Measurements from ENCODE around the gene TRAPPC2. TPM values are rescaled to one million over a fixed set of nuclear protein-coding genes. Genes with fewer than 3 reads are reported as not detected.

TRAPPC2 gene
- total and polyA plus RNA-seq, 9 of the 15 experiments (the other 6 are each of a cell fraction or from before 2014, with no cell fraction given), result 10.3 to 30.6 (median 18.6) TPM

GRCh38 chrX:13764281-13764680 lies 29.9 kb upstream of the TRAPPC2 start:
- H3K27me3 ChIP-seq (ENCODE audit: control insufficient read depth in 2 of 2, insufficient read depth in 2 of 2, low read length in 2 of 2), result no peaks in the 10 kb centered on the region
- H4K20me1 ChIP-seq (replicated peaks; ENCODE audit: control insufficient read depth, insufficient read depth, low read length), result no peaks in the 10 kb centered on the region
- no peak overlapping the region for H3K9ac ChIP-seq (ENCODE audit: insufficient read depth in 1 of 2, low read depth in 2 of 2, low read length in 2 of 2)
- no peak overlapping the region for H2AFZ ChIP-seq (ENCODE audit: low read depth, low read length)
- H3K79me2 ChIP-seq (ENCODE audit: control insufficient read depth, insufficient read depth, low read length), result no peaks in the 10 kb centered on the region
- DNase-seq (ENCODE audit: extremely low read depth in 1 of 4, low spot score in 3 of 4) (no peak), FAIRE-seq (no peak), ATAC-seq (no peak)
- no peak overlapping the region for H3K4me2 ChIP-seq (ENCODE audit: insufficient read depth, low read length)
- no peak overlapping the region for H3K27ac ChIP-seq (ENCODE audit: extremely low read depth, low read depth, low read length)
- intact Hi-C loops (cut with micrococcal nuclease), result no loop called here
- no peaks in the 10 kb centered on the region for H3K9me1 ChIP-seq (ENCODE audit: control insufficient read depth, insufficient read depth, low read length)
- peak; percentile 97 for TF ChIP-seq SPI1 (IDR thresholded peaks at IDR 0.05; ENCODE audit: borderline replicate concordance, low read depth, low read length)
- no peak for TF ChIP-seq CREBBP (IDR thresholded peaks at IDR 0.05; ENCODE audit: low read depth, low read length)
- no TSS peak for BruUV-seq (replicated peaks)
- no peak overlapping the region for H3K4me3 ChIP-seq
- no peaks in the 10 kb centered on the region for H3K9me3 ChIP-seq (replicated peaks; ENCODE audit: control insufficient read depth, insufficient read depth, low read depth, low read length)
- H3K4me1 ChIP-seq (replicated peaks in 1 of 2; ENCODE audit: control insufficient read depth in 2 of 2, insufficient read depth in 2 of 2, low read length in 2 of 2), result no peaks in the 10 kb centered on the region
- in situ Hi-C loops (cut with MboI), result loop anchor here (10.0 kb wide), 1 partner anchor 271 kb away; no protein-coding TSS in a partner anchor
- POLR2A ChIA-PET, result interaction anchor here (0.8 kb wide), 1 partner anchor 13 kb away, joined by 3 read pairs; no protein-coding TSS in a partner anchor
- CTCF ChIA-PET (ENCODE audit: low intra/inter-chr PET ratio), result no interaction called here
- peaks cover 84% of the 10 kb centered on the region for H3K36me3 ChIP-seq (ENCODE audit: control insufficient read depth, insufficient read depth, low read length)
- WGBS (ENCODE audit: insufficient coverage, low coverage, missing lambda C conversion rate), result 57% methylated on average over 7 of the region's 7 CpGs

GRCh38 chrX:13763489-13763888 lies 29.1 kb upstream of the TRAPPC2 start:
- Histone ChIP-seq H3K4me1 (replicated peaks in 1 of 2; ENCODE audit: control insufficient read depth in 2 of 2, insufficient read depth in 2 of 2, low read length in 2 of 2) (no peaks in the 10 kb centered on the region), H3K79me2 (ENCODE audit: control insufficient read depth, insufficient read depth, low read length) (no peaks in the 10 kb centered on the region), H3K9me3 (replicated peaks; ENCODE audit: control insufficient read depth, insufficient read depth, low read depth, low read length) (no peaks in the 10 kb centered on the region), H3K36me3 (ENCODE audit: control insufficient read depth, insufficient read depth, low read length) (peaks cover 84% of the 10 kb centered on the region; the same call in 2 of the 3 replicates), H3K4me3 (no peak overlapping the region), H3K9ac (ENCODE audit: insufficient read depth in 1 of 2, low read depth in 2 of 2, low read length in 2 of 2) (no peak overlapping the region), H3K9me1 (ENCODE audit: control insufficient read depth, insufficient read depth, low read length) (no peaks in the 10 kb centered on the region), H4K20me1 (replicated peaks; ENCODE audit: control insufficient read depth, insufficient read depth, low read length) (no peaks in the 10 kb centered on the region), H3K27ac (ENCODE audit: extremely low read depth, low read depth, low read length) (no peak overlapping the region), H3K4me2 (ENCODE audit: insufficient read depth, low read length) (no peak overlapping the region), H2AFZ (ENCODE audit: low read depth, low read length) (no peak overlapping the region), H3K27me3 (ENCODE audit: control insufficient read depth in 2 of 2, insufficient read depth in 2 of 2, low read length in 2 of 2) (no peaks in the 10 kb centered on the region)
- WGBS (ENCODE audit: insufficient coverage, low coverage, missing lambda C conversion rate), result 88% methylated on average over 5 of the region's 8 CpGs
- POLR2A ChIA-PET, result interaction anchor here (0.8 kb wide), 1 partner anchor 13 kb away, joined by 3 read pairs; no protein-coding TSS in a partner anchor
- in situ Hi-C loops (cut with MboI), result loop anchor here (10.0 kb wide), 1 partner anchor 271 kb away; no protein-coding TSS in a partner anchor
- ATAC-seq (no peak), DNase-seq (ENCODE audit: extremely low read depth in 1 of 4, low spot score in 3 of 4) (no peak), FAIRE-seq (no peak)
- TF ChIP-seq ASH1L (IDR thresholded peaks at IDR 0.05; ENCODE audit: borderline replicate concordance, low read depth, partially characterized antibody) (no peak), KDM4B (IDR thresholded peaks at IDR 0.05; ENCODE audit: borderline replicate concordance in 2 of 2, low read depth in 1 of 2) (no peak), C11orf30 (IDR thresholded peaks at IDR 0.05; ENCODE audit: low read depth) (no peak), TAF15 (IDR thresholded peaks at IDR 0.05; ENCODE audit: low read depth, low read length) (no peak), HIVEP1 (CRISPR knock-in tag; IDR thresholded peaks at IDR 0.05) (no peak)
- TF ChIP-seq, protein P1, sequence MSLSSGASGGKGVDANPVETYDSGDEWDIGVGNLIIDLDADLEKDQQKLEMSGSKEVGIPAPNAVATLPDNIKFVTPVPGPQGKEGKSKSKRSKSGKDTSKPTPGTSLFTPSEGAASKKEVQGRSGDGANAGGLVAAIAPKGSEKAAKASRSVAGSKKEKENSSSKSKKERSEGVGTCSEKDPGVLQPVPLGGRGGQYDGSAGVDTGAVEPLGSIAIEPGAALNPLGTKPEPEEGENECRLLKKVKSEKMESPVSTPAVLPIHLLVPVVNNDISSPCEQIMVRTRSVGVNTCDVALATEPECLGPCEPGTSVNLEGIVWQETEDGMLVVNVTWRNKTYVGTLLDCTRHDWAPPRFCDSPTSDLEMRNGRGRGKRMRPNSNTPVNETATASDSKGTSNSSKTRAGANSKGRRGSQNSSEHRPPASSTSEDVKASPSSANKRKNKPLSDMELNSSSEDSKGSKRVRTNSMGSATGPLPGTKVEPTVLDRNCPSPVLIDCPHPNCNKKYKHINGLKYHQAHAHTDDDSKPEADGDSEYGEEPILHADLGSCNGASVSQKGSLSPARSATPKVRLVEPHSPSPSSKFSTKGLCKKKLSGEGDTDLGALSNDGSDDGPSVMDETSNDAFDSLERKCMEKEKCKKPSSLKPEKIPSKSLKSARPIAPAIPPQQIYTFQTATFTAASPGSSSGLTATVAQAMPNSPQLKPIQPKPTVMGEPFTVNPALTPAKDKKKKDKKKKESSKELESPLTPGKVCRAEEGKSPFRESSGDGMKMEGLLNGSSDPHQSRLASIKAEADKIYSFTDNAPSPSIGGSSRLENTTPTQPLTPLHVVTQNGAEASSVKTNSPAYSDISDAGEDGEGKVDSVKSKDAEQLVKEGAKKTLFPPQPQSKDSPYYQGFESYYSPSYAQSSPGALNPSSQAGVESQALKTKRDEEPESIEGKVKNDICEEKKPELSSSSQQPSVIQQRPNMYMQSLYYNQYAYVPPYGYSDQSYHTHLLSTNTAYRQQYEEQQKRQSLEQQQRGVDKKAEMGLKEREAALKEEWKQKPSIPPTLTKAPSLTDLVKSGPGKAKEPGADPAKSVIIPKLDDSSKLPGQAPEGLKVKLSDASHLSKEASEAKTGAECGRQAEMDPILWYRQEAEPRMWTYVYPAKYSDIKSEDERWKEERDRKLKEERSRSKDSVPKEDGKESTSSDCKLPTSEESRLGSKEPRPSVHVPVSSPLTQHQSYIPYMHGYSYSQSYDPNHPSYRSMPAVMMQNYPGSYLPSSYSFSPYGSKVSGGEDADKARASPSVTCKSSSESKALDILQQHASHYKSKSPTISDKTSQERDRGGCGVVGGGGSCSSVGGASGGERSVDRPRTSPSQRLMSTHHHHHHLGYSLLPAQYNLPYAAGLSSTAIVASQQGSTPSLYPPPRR (CRISPR knock-in tag; IDR thresholded peaks at IDR 0.05; ENCODE audit: borderline replicate concordance), result no peak
- intact Hi-C loops (cut with micrococcal nuclease), result no loop called here
- no TSS peak for BruUV-seq (replicated peaks)
- CTCF ChIA-PET (ENCODE audit: low intra/inter-chr PET ratio), result no interaction called here

All from K562 (cell line).